ENCODE data around the gene TBATA.

DNA sequence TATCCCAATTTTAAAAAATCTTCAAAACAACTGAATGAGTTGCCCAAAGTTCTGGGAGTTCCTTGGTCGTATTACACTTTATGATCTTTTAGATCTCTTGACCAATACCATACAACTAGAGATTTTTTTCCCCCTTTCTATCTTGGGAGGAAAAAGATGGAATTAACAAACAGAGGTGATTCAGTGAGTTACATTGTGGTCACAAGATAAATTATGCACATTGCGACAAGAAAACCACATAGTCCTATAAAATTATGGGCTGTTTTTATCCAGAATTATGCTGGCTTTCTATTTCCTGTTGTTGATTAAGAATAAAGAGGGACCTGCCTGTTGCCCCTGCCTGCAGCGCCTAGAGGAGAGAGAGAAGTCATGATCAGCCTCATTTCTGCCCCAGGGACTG is 22.4 kb upstream of the TBATA start:
- TF ChIP-seq POLR2A (IDR thresholded peaks at IDR 0.05; ENCODE audit: extremely low read depth, insufficient read length) = no peak
- TF ChIP-seq, protein P1, sequence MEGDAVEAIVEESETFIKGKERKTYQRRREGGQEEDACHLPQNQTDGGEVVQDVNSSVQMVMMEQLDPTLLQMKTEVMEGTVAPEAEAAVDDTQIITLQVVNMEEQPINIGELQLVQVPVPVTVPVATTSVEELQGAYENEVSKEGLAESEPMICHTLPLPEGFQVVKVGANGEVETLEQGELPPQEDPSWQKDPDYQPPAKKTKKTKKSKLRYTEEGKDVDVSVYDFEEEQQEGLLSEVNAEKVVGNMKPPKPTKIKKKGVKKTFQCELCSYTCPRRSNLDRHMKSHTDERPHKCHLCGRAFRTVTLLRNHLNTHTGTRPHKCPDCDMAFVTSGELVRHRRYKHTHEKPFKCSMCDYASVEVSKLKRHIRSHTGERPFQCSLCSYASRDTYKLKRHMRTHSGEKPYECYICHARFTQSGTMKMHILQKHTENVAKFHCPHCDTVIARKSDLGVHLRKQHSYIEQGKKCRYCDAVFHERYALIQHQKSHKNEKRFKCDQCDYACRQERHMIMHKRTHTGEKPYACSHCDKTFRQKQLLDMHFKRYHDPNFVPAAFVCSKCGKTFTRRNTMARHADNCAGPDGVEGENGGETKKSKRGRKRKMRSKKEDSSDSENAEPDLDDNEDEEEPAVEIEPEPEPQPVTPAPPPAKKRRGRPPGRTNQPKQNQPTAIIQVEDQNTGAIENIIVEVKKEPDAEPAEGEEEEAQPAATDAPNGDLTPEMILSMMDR (IDR thresholded peaks at IDR 0.05; ENCODE audit: low read depth, low read length) = no peak
